Activated T-cell treated with anti-CD3 and anti-CD28 coated beads for 24 hours (primary cell): ENCODE data around the gene ATP8B1.

Experiments
- DNase-seq: peaks from one replicate; pipeline ENCODE4 v3.0.0-alpha.2; 2020; ENCODE audit warnings: low read depth

The ATP8B1 gene

GRCh38 chr18:57792631-57793301 is 10.3 kb downstream of the ATP8B1 start:
- DNase-seq = no peak

- no peak for DNase-seq
These were observed 11.2 kb downstream of the ATP8B1 start for GRCh38 chr18:57791911-57792310.

GRCh38 chr18:57791192-57791591 is 11.9 kb downstream of the ATP8B1 start:
- DNase-seq = no peak

- DNase-seq = no peak
These were observed 12.8 kb downstream of the ATP8B1 start for GRCh38 chr18:57790316-57790715.

- no peak for DNase-seq
These were observed 13.4 kb downstream of the ATP8B1 start for GRCh38 chr18:57789759-57790158.

- no peak for DNase-seq
These were observed 14.0 kb downstream of the ATP8B1 start for GRCh38 chr18:57789090-57789489.

GRCh38 chr18:57787068-57787685 is 15.9 kb downstream of the ATP8B1 start:
- DNase-seq = no peak

GRCh38 chr18:57785751-57786437 is 17.2 kb downstream of the ATP8B1 start:
- DNase-seq = no peak

- DNase-seq = no peak
These were observed 18.4 kb downstream of the ATP8B1 start for GRCh38 chr18:57784801-57785114.

- no peak for DNase-seq
These were observed 18.9 kb downstream of the ATP8B1 start for GRCh38 chr18:57784034-57784800.

- no peak for DNase-seq
These were observed 21.1 kb downstream of the ATP8B1 start for GRCh38 chr18:57782049-57782448.

GRCh38 chr18:57780706-57781347 is 22.3 kb downstream of the ATP8B1 start:
- DNase-seq = no peak

GRCh38 chr18:57780318-57780705 is 22.8 kb downstream of the ATP8B1 start:
- DNase-seq = no peak

GRCh38 chr18:57776767-57777166 is 26.3 kb downstream of the ATP8B1 start:
- DNase-seq = no peak

GRCh38 chr18:57776354-57776753 is 26.8 kb downstream of the ATP8B1 start:
- DNase-seq = no peak

- no peak for DNase-seq
These were observed 27.2 kb downstream of the ATP8B1 start for GRCh38 chr18:57775937-57776336.

- DNase-seq = no peak
These were observed 30.7 kb downstream of the ATP8B1 start for GRCh38 chr18:57772387-57772799.

- no peak for DNase-seq
These were observed 31.5 kb downstream of the ATP8B1 start for GRCh38 chr18:57771626-57772025.

- DNase-seq = no peak
These were observed 31.9 kb downstream of the ATP8B1 start for GRCh38 chr18:57771193-57771592.

GRCh38 chr18:57768537-57769326 is 34.4 kb downstream of the ATP8B1 start:
- DNase-seq = no peak

GRCh38 chr18:57767259-57768050 is 35.7 kb downstream of the ATP8B1 start:
- DNase-seq = no peak
